ENCODE data around the gene KIF23. TPM values are rescaled to one million over a fixed set of nuclear protein-coding genes. Genes with fewer than 3 reads are reported as not detected.

Gene KIF23
- total RNA-seq, 2 experiments from 2014 or later, result 57.3 to 63.5 TPM

DNA sequence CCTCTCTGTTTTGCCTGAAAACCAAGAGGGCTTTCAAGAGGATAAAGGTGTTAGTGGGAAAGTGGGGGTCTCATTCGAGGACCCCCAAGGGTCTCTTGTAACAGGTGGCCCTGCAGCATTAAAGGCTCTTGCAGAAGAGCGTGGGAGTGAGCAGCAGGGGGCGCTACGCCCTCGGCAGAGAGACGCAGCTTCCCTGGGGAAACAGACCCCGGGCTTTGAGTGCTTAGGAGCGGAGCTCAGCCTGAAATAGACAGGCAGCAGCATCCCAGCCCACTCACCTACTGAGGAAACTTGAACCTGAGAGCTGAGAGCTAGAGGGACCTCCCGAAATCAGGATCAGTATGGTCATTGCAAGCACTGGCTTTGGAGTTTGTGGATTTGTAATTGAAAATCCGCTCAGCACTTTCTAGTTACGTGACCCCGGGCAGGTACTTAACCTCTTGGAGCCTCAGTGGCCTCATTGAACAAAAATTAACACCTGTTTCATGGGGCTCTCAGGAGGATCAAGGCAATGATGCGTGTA is 64.2 kb downstream of the KIF23 start:
- Mint-ChIP-seq H3K4me1 (peaks cover 8% of the 10 kb centered on the region), H3K27me3 (peaks cover 8% of the 10 kb centered on the region), H3K27ac (no peak overlapping the region), H3K4me3 (no peak overlapping the region), H3K36me3 (peaks cover 3% of the 10 kb centered on the region), H3K9me3 (peaks cover 4% of the 10 kb centered on the region)
- peak; percentile 50 for DNase-seq

DNA sequence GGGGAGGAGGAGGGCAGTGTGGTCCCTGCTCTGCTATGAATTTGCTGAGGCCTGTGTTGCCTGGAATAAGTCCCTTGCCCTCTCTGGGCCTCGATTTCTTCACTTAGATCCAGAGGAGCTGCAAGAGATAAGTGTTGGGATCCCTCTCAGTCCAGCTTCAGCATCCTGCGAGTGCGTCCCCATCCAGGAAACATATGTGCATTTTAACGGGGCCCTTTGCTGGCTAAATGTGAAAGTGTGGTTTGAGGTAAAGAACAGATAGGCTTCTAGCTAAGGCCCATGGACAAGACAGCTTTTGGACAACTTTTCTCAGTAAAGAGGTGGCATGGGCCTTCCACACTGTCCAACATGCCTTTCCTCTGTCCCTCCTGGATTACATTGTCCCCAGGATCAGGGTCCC is 64.9 kb downstream of the KIF23 start:
- H3K27ac Mint-ChIP-seq, result no peak overlapping the region
- peaks cover 4% of the 10 kb centered on the region for H3K9me3 Mint-ChIP-seq
- DNase-seq, result no peak
- no peak overlapping the region for H3K4me3 Mint-ChIP-seq
- peaks cover 8% of the 10 kb centered on the region for H3K27me3 Mint-ChIP-seq
- H3K36me3 Mint-ChIP-seq, result peaks cover 3% of the 10 kb centered on the region
- peaks cover 8% of the 10 kb centered on the region for H3K4me1 Mint-ChIP-seq

DNA sequence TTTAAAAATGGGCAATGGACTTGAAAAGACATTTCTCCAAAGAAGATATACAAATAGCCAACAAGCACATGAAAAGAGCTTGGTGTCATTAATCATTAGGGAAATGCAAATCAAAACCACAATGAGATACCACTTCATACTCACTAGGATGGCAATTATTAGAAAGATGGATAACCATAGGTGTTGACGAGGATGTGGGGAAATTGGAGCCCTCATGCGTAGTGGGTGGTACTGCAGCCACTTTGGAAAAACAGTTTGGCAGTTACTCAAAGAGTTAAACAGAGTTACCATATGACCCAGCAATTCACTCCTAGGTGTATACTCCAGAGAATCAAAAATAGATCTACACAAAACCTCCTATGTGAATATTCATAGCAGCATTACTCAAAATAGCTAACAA is 65.8 kb downstream of the KIF23 start:
- no peak for DNase-seq
- H3K27me3 Mint-ChIP-seq, result peaks cover 8% of the 10 kb centered on the region
- no peak overlapping the region for H3K4me3 Mint-ChIP-seq
- peaks cover 8% of the 10 kb centered on the region for H3K4me1 Mint-ChIP-seq
- H3K9me3 Mint-ChIP-seq, result peaks cover 4% of the 10 kb centered on the region
- no peak overlapping the region for H3K27ac Mint-ChIP-seq
- peaks cover 3% of the 10 kb centered on the region for H3K36me3 Mint-ChIP-seq

DNA sequence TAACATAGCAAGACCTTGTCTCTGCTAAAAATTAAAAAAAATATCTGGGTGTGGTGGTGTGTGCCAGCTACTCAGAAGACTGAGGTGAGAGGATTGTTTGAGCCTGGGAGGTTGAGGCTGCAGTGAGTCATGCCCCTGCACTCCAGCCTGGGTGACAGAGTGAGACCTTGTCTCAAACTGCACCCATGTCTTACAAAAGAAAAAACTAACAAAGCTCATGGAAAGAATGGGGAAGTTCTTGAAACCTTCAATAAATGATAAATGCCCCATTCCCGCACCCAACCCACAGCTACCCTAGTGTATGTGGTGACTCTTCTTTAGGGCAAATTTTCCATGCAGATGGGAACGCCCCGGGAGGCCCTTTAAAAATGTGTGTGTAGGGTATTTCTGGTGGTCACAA is 66.8 kb downstream of the KIF23 start:
- H3K9me3 Mint-ChIP-seq, result peaks cover 5% of the 10 kb centered on the region
- H3K4me3 Mint-ChIP-seq, result no peak overlapping the region
- H3K4me1 Mint-ChIP-seq, result peaks cover 8% of the 10 kb centered on the region
- no peak overlapping the region for H3K27ac Mint-ChIP-seq
- H3K27me3 Mint-ChIP-seq, result peaks cover 8% of the 10 kb centered on the region
- H3K36me3 Mint-ChIP-seq, result peaks cover 4% of the 10 kb centered on the region
- no peak for DNase-seq

DNA sequence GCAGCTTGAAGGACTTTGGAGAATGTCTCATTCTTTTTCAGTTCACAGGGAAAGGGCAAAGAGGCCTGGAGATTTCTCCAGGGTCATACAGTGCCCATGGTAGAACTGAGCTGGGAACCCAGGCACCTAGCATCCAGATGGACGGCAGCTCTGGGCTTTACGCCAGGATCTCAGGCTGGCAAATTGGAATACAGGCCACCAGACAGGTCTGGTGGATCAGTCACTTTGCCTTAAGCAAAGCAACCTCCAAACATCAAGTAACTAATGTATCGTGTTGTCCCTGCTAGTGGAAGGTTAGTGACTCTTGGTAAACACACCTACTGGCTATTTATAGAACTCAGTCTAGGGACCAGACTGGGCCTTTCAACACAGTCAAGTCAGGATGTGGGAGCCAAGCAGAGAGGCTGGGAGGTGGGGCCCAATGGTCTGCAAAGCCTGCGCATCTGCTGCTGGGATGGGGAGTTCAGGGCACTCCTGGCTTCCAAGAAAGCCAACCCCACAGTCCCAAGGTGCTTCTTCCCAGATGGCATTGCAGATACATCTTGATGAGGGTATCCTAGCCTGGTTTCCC is 68.6 kb downstream of the KIF23 start:
- peaks cover 8% of the 10 kb centered on the region for H3K4me1 Mint-ChIP-seq
- no peak overlapping the region for H3K4me3 Mint-ChIP-seq
- H3K27me3 Mint-ChIP-seq, result peaks cover 3% of the 10 kb centered on the region
- DNase-seq, result no peak
- peaks cover 5% of the 10 kb centered on the region for H3K36me3 Mint-ChIP-seq
- H3K9me3 Mint-ChIP-seq, result peaks cover 5% of the 10 kb centered on the region
- H3K27ac Mint-ChIP-seq, result no peak overlapping the region

DNA sequence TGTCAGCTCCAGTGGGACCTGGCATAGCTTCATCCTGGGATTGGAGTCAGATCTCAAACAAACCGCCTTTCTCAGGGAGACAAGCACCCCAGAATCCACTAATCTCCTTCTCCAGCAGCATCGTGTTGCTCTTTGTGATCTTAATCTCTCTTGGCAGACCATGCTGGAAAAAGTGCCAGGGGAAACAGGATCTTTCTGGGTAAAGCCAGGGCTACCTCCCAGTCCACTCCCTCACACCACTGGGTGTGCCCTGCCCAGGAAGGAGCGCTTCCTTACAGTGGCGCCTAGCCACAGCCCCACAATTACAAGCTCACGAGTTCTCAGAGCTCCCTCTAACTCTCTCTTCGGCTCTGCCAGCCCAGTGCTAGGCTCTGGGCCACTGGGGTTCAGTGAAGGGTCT is 70.7 kb downstream of the KIF23 start:
- Mint-ChIP-seq H3K4me1 (peaks cover 4% of the 10 kb centered on the region), H3K4me3 (no peak overlapping the region), H3K27ac (no peak overlapping the region), H3K9me3 (peaks cover 2% of the 10 kb centered on the region), H3K27me3 (no peaks in the 10 kb centered on the region), H3K36me3 (peaks cover 2% of the 10 kb centered on the region)
- DNase-seq, result no peak

DNA sequence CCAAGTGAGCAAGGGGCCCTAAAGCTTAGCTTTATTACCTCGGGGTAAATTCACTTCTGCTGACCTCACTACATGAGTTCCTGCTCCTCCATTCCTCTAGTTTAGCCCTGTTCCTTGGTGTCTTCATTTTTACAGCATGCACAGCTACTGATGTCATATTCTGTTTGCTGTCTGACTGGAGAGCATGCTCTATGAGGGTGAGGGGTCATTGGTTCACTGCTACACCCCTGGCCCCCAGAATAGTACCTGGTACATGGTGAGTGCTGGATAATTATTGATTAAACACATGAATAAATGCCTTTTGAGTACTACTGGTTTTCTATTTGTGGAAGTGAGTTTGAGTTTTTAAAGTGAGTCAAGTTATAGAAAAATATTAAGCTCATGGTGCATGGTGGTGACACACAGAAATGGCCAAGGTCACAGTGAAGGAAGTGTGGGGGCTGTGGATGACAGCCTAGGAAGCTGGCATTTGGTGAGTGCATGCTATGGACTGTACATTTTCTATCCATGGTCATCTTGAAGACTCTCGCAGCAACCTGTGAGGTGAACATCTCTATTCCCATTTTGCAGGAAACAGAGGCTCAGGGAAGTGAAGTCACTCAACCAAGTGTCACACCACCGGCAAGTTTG is 72.4 kb downstream of the KIF23 start:
- Mint-ChIP-seq H3K4me1 (no peaks in the 10 kb centered on the region), H3K36me3 (peaks cover 4% of the 10 kb centered on the region), H3K9me3 (peaks cover 3% of the 10 kb centered on the region), H3K27me3 (no peaks in the 10 kb centered on the region), H3K4me3 (no peak overlapping the region), H3K27ac (no peak overlapping the region)
- DNase-seq, result no peak

DNA sequence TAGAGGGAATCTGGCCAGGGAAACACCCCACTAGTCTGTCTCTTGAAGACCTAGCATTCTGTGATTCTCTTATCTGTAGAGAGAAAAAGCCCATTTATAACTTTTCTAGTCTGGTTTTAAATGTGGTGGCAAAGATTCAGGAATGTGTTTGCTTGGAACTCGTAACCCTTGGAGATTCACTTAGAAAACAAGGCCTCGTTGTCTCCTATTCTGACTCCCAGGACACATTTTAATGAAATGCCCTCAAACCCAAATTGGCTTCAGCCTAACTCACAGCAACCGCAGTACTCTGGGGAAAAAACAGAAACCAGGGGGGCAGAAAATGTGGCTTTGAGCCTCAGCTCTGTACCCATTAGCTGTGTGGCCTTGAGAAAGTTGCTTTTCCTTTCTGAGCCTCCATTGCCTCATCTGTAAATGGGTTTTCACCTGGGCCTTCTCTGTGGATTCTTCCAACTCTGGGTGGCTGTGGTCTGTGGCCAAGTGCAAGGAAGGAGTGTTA is 75.0 kb downstream of the KIF23 start:
- peaks cover 6% of the 10 kb centered on the region for H3K9me3 Mint-ChIP-seq
- H3K36me3 Mint-ChIP-seq, result peaks cover 4% of the 10 kb centered on the region
- no peaks in the 10 kb centered on the region for H3K4me1 Mint-ChIP-seq

DNA sequence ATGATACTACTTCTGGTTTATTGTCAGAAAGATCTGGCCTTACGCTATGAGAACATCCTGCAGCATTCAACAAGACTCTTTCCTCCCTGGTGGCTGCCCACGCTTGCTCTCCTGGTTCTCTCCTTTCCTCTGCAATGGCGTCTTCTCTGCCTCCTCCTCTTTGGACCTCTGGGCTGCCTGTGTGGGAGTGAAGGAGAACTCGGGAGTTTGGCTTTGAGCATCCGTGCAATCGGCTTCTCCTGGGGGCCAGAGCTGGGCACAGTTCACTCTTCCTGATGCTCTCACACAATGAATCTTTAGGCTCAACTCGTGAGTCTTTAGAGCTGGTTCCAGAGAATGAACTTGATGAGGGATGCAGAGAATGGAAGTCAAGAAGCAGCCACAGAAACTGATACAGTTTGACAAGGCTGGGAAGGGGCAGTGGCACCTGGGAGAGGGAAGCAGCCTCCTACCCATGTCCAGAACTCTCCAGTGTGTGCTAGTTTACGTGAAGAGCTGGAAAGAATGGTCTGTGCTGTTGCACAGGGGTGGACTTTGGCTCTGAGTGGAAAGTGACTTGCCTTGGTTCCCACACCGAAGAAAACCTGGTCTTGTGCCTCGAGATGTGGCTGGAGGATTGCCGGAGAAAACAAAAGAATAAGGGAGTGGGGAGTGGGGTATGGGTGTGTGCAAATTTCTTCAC is 76.3 kb downstream of the KIF23 start:
- no peaks in the 10 kb centered on the region for H3K27me3 Mint-ChIP-seq
- no peak overlapping the region for H3K4me3 Mint-ChIP-seq
- DNase-seq, result no peak
- peaks cover 4% of the 10 kb centered on the region for H3K36me3 Mint-ChIP-seq
- peaks cover 6% of the 10 kb centered on the region for H3K9me3 Mint-ChIP-seq
- H3K4me1 Mint-ChIP-seq, result no peaks in the 10 kb centered on the region
- no peak overlapping the region for H3K27ac Mint-ChIP-seq

More for the DNA sequence above, 75.0 kb downstream of the KIF23 start:
- Mint-ChIP-seq H3K4me3 (no peak overlapping the region), H3K27me3 (no peaks in the 10 kb centered on the region), H3K27ac (no peak overlapping the region)
- no peak for DNase-seq

DNA sequence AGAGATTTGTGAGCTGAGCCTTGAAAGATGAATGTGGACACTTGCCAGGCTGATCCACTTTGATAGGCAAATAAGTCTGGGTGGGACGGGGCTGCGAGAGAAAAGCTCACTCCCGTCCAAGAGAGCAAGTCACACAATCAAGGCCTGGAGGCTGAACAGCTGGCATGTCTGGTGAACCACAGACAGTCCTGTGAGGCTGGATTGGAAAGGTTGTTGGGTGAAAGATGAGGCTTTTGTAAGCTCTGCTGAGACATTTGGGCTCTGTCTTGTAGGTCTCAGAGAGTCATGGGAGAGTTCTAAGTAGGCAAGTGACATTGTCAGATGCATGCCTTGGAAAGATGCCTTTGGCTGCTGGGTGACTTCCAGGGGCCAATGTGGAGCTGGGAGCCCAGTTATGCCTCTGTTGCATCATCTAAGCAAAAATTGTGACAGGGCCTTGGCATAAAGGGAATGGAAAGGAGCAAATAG is 76.9 kb downstream of the KIF23 start:
- no peak for DNase-seq
- H3K36me3 Mint-ChIP-seq, result peaks cover 1% of the 10 kb centered on the region
- peaks cover 4% of the 10 kb centered on the region for H3K9me3 Mint-ChIP-seq
- no peak overlapping the region for H3K27ac Mint-ChIP-seq
- H3K4me1 Mint-ChIP-seq, result no peaks in the 10 kb centered on the region
- no peak overlapping the region for H3K4me3 Mint-ChIP-seq
- H3K27me3 Mint-ChIP-seq, result no peaks in the 10 kb centered on the region

DNA sequence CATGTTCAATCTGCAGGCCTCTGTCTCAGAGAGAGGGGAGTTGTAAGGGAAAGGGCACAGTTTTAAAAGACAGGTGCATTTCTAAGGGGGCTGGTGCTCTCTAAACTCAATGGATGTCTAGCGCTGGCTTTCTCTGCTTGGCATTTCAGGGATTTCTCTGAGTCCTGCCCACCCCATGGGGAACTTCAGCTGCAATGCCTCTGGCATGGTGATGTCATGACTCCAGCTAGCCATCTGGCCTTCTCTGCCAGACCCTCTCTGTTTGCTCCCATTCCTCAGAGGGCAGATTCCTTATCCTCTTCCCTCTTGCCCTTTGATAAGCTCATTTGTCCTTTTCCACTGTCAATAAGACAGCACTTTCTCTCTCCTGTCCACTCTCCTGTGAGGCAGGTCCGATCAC is 79.3 kb downstream of the KIF23 start:
- no peak overlapping the region for H3K4me3 Mint-ChIP-seq
- peaks cover 1% of the 10 kb centered on the region for H3K36me3 Mint-ChIP-seq
- no peak for DNase-seq
- peaks cover 4% of the 10 kb centered on the region for H3K9me3 Mint-ChIP-seq
- H3K4me1 Mint-ChIP-seq, result peaks cover 9% of the 10 kb centered on the region
- no peak overlapping the region for H3K27ac Mint-ChIP-seq
- H3K27me3 Mint-ChIP-seq, result no peaks in the 10 kb centered on the region

DNA sequence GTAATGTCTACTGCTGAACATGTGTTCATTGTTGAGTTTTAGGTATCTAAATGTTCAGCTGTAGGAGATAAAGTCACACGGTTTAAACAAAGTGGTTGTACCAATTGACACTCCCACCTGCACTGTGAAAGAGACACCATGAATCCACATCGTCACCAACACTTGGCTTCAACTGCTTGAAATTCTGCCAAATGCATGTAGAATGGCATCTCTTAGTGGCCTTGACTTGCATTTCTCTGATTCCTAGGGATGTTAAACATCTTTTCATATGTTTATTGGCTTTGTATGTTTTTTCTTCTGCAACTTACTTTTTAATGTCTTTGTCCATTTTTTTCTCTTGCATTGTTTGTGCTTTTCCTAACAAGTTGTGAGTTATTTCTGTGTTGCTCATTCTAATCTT is 81.9 kb downstream of the KIF23 start:
- Mint-ChIP-seq H3K9me3 (peaks cover 4% of the 10 kb centered on the region), H3K27ac (no peak overlapping the region), H3K4me3 (no peak overlapping the region), H3K4me1 (peaks cover 9% of the 10 kb centered on the region), H3K36me3 (no peaks in the 10 kb centered on the region), H3K27me3 (no peaks in the 10 kb centered on the region)
- DNase-seq, result no peak

DNA sequence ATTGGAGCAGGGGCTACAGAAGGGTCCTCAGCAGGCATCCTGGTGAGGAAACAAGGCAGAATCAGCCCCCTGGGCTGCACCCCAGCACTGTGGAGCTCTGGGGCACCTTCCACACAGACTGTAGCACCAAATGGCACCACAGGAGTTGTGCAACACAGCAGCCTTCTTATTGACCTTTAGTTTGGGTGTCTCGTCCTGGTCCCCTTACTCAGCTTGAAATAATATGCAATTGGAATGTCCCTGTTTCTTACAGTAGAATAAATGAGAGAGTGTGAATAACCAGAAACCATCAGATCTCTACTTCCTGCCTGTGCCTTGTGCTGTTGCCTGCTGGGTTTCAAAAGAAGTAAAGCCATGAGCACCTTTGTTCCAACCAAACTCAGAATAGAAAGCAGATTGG is 82.9 kb downstream of the KIF23 start:
- Mint-ChIP-seq H3K27ac (no peak overlapping the region), H3K36me3 (no peaks in the 10 kb centered on the region), H3K9me3 (no peaks in the 10 kb centered on the region), H3K4me1 (peaks cover 9% of the 10 kb centered on the region), H3K4me3 (no peak overlapping the region), H3K27me3 (no peaks in the 10 kb centered on the region)
- no peak for DNase-seq

DNA sequence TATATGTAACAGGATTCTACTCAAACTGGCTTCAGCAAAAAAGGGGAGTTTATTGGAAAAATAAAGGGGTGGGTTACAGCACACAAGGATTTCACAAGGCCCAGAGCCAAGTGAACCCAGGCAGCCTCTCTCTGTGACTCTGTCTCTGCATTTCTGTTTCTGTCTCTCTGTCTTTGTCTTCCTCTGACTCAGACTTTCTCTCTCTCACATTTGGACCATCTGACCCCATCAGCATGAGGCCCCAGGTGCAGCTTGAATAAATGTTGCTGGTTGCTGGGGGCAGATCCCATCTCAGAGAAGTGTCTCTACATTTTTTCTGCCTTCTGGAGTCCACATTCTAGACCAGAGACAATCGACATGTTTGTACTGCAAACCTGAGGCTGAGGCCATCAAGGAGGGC is 83.5 kb downstream of the KIF23 start:
- Mint-ChIP-seq H3K27ac (no peak overlapping the region), H3K4me3 (no peak overlapping the region), H3K9me3 (no peaks in the 10 kb centered on the region), H3K36me3 (no peaks in the 10 kb centered on the region), H3K27me3 (no peaks in the 10 kb centered on the region), H3K4me1 (peaks cover 9% of the 10 kb centered on the region)
- no peak for DNase-seq
